ENCODE measurements around the gene SLC50A1. TPM values are rescaled to one million over a fixed set of nuclear protein-coding genes. Genes with fewer than 3 reads are reported as not detected.
A peak's percentile ranks its signal among the peaks of the same experiment; 100 is the strongest.

Gene SLC50A1, protein sequence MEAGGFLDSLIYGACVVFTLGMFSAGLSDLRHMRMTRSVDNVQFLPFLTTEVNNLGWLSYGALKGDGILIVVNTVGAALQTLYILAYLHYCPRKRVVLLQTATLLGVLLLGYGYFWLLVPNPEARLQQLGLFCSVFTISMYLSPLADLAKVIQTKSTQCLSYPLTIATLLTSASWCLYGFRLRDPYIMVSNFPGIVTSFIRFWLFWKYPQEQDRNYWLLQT
- total RNA-seq, result 56.9 and 58.0 TPM in 2 replicates

DNA sequence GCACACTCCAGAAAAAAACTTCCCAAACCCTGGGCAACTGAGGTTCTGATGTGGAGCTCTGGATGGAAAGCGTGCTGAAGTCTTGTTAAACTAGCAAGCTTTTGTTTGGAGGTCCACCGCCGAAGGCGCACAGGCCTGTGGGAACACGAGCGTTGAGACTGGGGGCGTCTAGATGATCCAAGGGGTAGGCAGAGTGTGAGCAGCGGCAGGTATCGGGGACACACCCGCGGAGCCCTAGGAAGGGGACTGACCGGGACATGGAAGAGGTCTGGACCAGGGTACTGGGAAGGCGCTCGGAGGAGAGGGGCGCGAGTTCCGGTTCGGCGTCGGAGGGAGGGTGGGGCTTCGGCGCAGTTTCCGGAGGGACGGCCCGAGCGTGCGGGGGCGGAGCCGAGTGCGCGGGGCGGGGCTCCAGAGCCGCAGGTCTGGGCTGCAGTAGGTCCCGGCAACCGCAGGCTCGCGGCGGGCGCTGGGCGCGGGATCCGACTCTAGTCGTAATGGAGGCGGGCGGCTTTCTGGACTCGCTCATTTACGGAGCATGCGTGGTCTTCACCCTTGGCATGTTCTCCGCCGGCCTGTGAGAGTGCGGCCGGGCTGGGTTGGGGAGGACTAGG, at the start of gene SLC50A1:
TSS of gene SLC50A1 (plus strand) at position 438 of the 614 bp plus-strand sequence. CDS start at position 498, 60 bp downstream.
- Mint-ChIP-seq H3K4me3 (ENCODE audit: low read depth) (peak within 1 kb of the TSS; percentile 91), H3K27me3 (ENCODE audit: low read depth) (peaks cover 2% of the 10 kb centered on the region), H3K27ac (peak within 1 kb of the TSS; percentile 97), H3K9me3 (no peaks in the 10 kb centered on the region), H3K36me3 (ENCODE audit: low read depth) (peaks cover 37% of the 10 kb centered on the region), H3K4me1 (ENCODE audit: low read depth) (peaks cover 32% of the 10 kb centered on the region)
- DNase-seq (ENCODE audit: low spot score), result peak; percentile 92
- intact Hi-C loops (cut with micrococcal nuclease), result loop anchor here (2.0 to 5.0 kb wide), 3 partner anchors 37 to 913 kb away; partner anchors contain the start of genes KRTCAP2, TRIM46 and UBAP2L

DNA sequence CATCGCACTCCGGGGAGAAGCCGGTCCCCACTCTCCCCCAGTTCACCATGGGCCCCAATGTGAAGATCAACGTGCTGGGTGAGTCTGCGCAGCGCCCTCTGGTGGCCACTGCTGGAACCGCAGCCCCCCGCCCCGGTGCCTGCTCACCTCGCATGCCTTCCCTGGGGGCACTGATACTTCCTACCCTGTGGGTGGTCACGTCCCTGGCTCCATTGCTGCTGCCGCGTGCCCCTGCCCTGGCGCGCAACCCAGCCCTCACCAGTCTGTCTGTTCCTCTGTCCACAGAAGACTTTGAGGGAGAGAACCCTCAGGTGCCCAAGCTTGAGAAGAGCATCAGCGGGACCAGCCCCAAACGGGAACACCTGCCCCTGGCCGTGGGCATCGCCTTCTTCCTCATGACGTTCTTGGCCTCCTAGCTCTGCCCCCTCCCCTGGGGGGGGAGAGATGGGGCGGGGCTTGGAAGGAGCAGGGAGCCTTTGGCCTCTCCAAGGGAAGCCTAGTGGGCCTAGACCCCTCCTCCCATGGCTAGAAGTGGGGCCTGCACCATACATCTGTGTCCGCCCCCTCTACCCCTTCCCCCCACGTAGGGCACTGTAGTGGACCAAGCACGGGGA, 49.4 kb upstream of the SLC50A1 start:
- intact Hi-C loops (cut with micrococcal nuclease), result no loop called here
- peak overlapping the region; percentile 82 for H3K4me3 Mint-ChIP-seq (ENCODE audit: low read depth)
- H3K36me3 Mint-ChIP-seq (ENCODE audit: low read depth), result no peaks in the 10 kb centered on the region
- DNase-seq (ENCODE audit: low spot score), result peak; percentile 78
- H3K4me1 Mint-ChIP-seq (ENCODE audit: low read depth), result peaks cover 32% of the 10 kb centered on the region
- H3K27me3 Mint-ChIP-seq (ENCODE audit: low read depth), result peaks cover 24% of the 10 kb centered on the region
- no peaks in the 10 kb centered on the region for H3K9me3 Mint-ChIP-seq
- H3K27ac Mint-ChIP-seq, result peak overlapping the region; percentile 76

DNA sequence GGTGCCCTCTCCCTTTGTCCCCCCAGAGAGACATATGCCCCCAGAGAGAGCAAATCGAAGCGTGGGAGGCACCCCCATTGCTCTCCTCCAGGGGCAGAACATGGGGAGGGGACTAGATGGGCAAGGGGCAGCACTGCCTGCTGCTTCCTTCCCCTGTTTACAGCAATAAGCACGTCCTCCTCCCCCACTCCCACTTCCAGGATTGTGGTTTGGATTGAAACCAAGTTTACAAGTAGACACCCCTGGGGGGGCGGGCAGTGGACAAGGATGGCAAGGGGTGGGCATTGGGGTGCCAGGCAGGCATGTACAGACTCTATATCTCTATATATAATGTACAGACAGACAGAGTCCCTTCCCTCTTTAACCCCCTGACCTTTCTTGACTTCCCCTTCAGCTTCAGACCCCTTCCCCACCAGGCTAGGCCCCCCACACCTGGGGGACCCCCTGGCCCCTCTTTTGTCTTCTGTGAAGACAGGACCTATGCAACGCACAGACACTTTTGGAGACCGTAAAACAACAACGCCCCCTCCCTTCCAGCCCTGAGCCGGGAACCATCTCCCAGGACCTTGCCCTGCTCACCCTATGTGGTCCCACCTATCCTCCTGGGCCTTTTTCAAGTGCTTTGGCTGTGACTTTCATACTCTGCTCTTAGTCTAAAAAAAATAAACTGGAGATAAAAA, 48.7 kb upstream of the SLC50A1 start:
- H3K36me3 Mint-ChIP-seq (ENCODE audit: low read depth), result no peaks in the 10 kb centered on the region
- intact Hi-C loops (cut with micrococcal nuclease), result no loop called here
- DNase-seq (ENCODE audit: low spot score), result no peak
- peaks cover 29% of the 10 kb centered on the region for H3K4me1 Mint-ChIP-seq (ENCODE audit: low read depth)
- no peaks in the 10 kb centered on the region for H3K9me3 Mint-ChIP-seq
- H3K4me3 Mint-ChIP-seq (ENCODE audit: low read depth), result peak overlapping the region; percentile 5
- H3K27me3 Mint-ChIP-seq (ENCODE audit: low read depth), result peaks cover 19% of the 10 kb centered on the region
- H3K27ac Mint-ChIP-seq, result no peak overlapping the region

DNA sequence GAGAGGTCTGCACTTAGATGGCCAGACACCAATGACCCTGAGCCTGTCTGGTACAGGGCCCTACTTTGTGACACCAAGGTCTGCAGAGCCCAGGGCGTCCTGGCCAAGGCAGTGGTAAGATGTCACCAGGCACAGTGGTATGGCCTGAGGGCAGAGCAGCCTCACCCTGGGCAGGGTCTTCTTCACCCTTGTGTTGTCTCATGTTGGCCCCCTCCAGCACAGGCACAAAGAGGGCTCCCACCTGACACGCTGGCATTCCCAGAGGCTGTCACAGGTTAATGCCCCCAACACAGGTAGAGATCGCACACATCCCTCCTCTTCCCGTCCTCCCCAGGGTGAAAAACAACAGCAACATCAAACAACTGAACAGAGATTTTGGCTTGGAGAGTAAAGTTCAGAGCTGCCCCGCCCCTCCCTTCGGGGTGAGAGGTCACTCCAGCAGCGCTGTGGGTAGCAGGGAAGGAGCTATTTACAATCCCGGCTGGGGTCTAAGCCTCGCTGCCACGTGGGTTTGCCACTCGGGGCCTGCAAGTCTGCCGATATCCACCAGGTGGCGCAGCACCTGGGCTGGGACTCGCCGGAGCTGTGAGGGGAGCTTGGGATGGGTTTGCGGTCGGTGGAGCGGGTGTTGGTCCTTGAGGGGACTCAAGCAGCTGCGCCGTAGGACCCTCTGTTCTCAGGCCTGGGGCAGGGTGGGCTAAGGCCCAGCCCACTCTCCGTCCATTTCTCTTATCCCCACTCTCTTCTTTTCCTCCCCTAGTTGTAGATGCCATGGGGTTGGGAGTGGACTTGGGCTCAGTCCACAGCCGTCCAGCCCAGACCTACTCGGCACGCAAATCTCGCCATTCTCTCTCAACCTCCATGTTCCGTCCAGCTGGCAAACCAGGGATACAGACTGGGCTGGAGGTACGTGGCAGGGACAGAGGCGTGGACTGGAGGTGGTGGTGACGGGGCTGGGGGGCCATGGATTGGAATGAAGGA, 44.3 kb upstream of the SLC50A1 start:
- intact Hi-C loops (cut with micrococcal nuclease), result loop anchor here (1.0 kb wide), 1 partner anchor 77 kb away; no protein-coding TSS in a partner anchor

DNA sequence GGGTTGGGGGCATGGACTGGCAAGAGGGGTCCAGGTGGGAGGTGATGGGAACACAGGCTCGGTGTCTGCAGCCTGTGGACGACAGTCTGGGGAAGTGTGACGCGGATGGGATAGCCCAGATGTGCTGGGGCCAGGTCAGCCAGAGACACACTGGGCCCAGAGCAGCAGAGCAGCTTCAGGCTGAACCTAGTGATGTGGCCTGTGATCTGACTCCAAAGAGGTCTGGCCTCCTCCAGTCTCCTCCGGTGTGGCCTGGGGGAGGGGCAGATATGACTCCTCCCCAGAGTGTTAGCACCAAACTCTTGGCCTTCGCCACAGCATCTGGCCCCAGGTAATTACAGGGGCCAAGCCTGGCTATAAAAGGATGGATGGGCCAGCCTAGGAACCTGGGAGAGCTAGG, 43.5 kb upstream of the SLC50A1 start:
- H3K36me3 Mint-ChIP-seq (ENCODE audit: low read depth), result no peaks in the 10 kb centered on the region

More for the DNA sequence above, 44.3 kb upstream of the SLC50A1 start:
- DNase-seq (ENCODE audit: low spot score), result peak; percentile 70
- Mint-ChIP-seq H3K4me3 (ENCODE audit: low read depth) (no peak overlapping the region), H3K27me3 (ENCODE audit: low read depth) (peaks cover 20% of the 10 kb centered on the region), H3K27ac (no peak overlapping the region), H3K9me3 (no peaks in the 10 kb centered on the region), H3K36me3 (ENCODE audit: low read depth) (no peaks in the 10 kb centered on the region), H3K4me1 (ENCODE audit: low read depth) (peaks cover 5% of the 10 kb centered on the region)

DNA sequence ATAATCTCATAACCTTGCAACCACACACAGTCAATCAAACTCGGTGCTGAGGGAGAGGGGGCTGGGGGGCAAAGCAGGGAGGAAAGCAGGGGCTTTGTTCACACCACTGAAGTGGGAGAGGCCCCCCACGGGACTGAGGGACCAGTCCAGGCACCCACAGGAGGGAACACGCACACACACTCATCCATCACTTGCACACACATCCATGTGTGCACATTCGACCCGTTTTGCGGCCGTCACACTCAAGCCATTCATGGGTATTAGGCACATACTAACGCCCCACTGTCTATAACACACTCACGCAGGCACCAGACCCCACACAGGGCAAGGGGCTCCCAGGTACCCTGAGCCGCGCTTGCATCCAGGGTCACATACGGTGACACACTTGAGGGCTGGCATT, 43.0 kb upstream of the SLC50A1 start:
- intact Hi-C loops (cut with micrococcal nuclease), result no loop called here
- no peak for DNase-seq (ENCODE audit: low spot score)
- no peak overlapping the region for H3K27ac Mint-ChIP-seq
- H3K9me3 Mint-ChIP-seq, result no peaks in the 10 kb centered on the region
- H3K4me1 Mint-ChIP-seq (ENCODE audit: low read depth), result peaks cover 5% of the 10 kb centered on the region
- H3K27me3 Mint-ChIP-seq (ENCODE audit: low read depth), result peaks cover 22% of the 10 kb centered on the region
- H3K4me3 Mint-ChIP-seq (ENCODE audit: low read depth), result no peak overlapping the region
- no peaks in the 10 kb centered on the region for H3K36me3 Mint-ChIP-seq (ENCODE audit: low read depth)

More for the DNA sequence above, 43.5 kb upstream of the SLC50A1 start:
- Mint-ChIP-seq H3K9me3 (no peaks in the 10 kb centered on the region), H3K27me3 (ENCODE audit: low read depth) (peaks cover 22% of the 10 kb centered on the region), H3K4me1 (ENCODE audit: low read depth) (peaks cover 5% of the 10 kb centered on the region), H3K27ac (no peak overlapping the region), H3K4me3 (ENCODE audit: low read depth) (no peak overlapping the region)
- no peak for DNase-seq (ENCODE audit: low spot score)
- intact Hi-C loops (cut with micrococcal nuclease), result no loop called here

DNA sequence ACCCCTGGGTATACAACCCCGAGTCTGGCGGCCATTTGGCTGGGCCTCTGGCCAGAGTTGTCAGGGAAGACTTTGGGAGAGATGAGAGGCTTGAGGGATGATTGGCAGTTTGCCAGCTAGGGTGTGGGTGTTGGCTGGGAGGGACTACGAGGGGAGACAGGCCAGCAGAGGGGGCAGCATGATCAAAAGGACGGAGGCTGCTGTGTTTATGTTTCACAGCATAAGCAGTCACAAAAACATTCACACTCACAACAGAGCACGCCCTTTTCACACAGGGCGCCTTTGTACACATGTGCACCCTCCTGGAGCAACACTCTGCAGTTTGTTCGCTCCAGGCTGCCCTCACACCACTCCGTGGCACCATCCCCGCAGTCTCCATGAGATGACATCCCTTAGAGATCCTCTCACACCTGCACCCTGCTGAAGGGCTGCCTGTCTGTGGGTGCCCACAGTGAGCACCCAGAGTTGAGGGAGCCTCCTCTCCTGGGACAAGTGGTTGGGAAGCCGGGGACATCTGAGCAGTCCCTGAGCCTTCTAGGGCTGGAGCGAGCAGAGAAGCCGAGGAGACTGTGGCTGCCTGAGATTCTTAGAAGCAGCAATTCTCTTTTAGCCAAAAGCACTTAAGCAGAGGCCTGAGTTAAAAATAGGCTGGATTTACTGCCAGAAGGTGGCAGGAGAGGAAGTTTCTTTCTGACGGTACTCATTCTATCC, 41.6 kb upstream of the SLC50A1 start:
- H3K9me3 Mint-ChIP-seq, result no peaks in the 10 kb centered on the region
- peaks cover 5% of the 10 kb centered on the region for H3K4me1 Mint-ChIP-seq (ENCODE audit: low read depth)
- H3K27me3 Mint-ChIP-seq (ENCODE audit: low read depth), result peaks cover 24% of the 10 kb centered on the region
- H3K36me3 Mint-ChIP-seq (ENCODE audit: low read depth), result no peaks in the 10 kb centered on the region
- intact Hi-C loops (cut with micrococcal nuclease), result no loop called here
- DNase-seq (ENCODE audit: low spot score), result no peak
- H3K4me3 Mint-ChIP-seq (ENCODE audit: low read depth), result no peak overlapping the region
- no peak overlapping the region for H3K27ac Mint-ChIP-seq

DNA sequence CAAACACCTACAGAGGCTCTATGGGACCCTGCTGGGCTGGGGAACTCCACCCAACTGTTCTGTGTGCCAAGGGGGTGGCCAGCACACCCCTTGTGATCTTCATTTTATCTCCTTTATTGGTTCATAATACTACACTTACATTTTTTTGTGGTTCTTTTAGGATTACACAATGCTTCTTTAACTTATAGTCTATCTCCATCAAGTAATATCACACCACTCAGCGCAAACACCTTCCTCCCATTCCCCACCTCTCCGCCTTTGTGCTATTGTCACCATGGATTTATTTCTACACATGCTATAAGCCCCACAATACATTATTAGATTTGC, 41.1 kb upstream of the SLC50A1 start:
- Mint-ChIP-seq H3K27me3 (ENCODE audit: low read depth) (peaks cover 24% of the 10 kb centered on the region), H3K27ac (no peak overlapping the region), H3K4me1 (ENCODE audit: low read depth) (peaks cover 5% of the 10 kb centered on the region), H3K9me3 (no peaks in the 10 kb centered on the region), H3K4me3 (ENCODE audit: low read depth) (no peak overlapping the region), H3K36me3 (ENCODE audit: low read depth) (no peaks in the 10 kb centered on the region)
- DNase-seq (ENCODE audit: low spot score), result no peak
- intact Hi-C loops (cut with micrococcal nuclease), result no loop called here

DNA sequence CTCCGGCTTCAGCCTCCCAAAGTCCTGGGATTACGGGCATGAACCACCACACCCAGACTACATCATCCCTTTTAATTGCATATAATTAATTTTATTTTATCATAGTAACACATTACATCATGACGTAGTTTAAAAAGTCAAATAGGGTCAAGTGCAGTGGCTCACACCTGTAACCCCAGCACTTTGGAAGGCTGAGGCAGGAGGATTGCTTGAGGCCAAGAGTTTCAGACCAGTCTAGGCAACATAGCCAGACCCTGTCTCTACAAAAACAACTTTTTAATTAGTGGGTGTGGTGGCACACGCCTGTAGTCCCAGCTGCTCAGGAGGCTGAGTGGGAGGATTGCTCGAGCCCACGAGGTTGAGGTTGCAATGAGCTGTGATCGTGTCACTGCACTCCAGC, 36.3 kb upstream of the SLC50A1 start:
- H3K36me3 Mint-ChIP-seq (ENCODE audit: low read depth), result no peaks in the 10 kb centered on the region
- no peak for DNase-seq (ENCODE audit: low spot score)
- H3K27ac Mint-ChIP-seq, result no peak overlapping the region
- intact Hi-C loops (cut with micrococcal nuclease), result no loop called here
- no peaks in the 10 kb centered on the region for H3K4me1 Mint-ChIP-seq (ENCODE audit: low read depth)
- H3K9me3 Mint-ChIP-seq, result no peaks in the 10 kb centered on the region
- H3K27me3 Mint-ChIP-seq (ENCODE audit: low read depth), result peaks cover 23% of the 10 kb centered on the region
- no peak overlapping the region for H3K4me3 Mint-ChIP-seq (ENCODE audit: low read depth)

DNA sequence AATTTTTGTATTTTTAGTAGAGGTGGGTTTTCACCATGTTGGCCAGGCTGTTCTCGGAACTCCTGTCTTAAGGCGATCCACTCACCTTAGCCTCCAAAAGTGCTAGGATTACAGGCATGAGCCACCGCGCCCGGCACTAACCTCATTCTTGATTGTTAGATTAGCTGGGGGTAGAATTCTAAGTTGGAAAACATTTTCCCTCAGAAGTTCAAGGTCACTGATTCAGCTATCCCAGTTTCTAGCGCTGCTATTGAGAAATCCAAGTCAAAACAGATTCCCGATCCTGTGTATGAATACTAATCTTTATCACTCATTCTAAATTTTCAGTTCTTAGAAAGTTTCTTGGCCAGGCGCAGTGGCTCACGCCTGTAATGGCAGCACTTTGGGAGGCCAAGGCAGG, 32.3 kb upstream of the SLC50A1 start:
- intact Hi-C loops (cut with micrococcal nuclease), result no loop called here
- H3K4me3 Mint-ChIP-seq (ENCODE audit: low read depth), result no peak overlapping the region
- peaks cover 11% of the 10 kb centered on the region for H3K27me3 Mint-ChIP-seq (ENCODE audit: low read depth)
- H3K4me1 Mint-ChIP-seq (ENCODE audit: low read depth), result no peaks in the 10 kb centered on the region
- no peak overlapping the region for H3K27ac Mint-ChIP-seq
- H3K36me3 Mint-ChIP-seq (ENCODE audit: low read depth), result no peaks in the 10 kb centered on the region
- no peaks in the 10 kb centered on the region for H3K9me3 Mint-ChIP-seq
- DNase-seq (ENCODE audit: low spot score), result no peak

DNA sequence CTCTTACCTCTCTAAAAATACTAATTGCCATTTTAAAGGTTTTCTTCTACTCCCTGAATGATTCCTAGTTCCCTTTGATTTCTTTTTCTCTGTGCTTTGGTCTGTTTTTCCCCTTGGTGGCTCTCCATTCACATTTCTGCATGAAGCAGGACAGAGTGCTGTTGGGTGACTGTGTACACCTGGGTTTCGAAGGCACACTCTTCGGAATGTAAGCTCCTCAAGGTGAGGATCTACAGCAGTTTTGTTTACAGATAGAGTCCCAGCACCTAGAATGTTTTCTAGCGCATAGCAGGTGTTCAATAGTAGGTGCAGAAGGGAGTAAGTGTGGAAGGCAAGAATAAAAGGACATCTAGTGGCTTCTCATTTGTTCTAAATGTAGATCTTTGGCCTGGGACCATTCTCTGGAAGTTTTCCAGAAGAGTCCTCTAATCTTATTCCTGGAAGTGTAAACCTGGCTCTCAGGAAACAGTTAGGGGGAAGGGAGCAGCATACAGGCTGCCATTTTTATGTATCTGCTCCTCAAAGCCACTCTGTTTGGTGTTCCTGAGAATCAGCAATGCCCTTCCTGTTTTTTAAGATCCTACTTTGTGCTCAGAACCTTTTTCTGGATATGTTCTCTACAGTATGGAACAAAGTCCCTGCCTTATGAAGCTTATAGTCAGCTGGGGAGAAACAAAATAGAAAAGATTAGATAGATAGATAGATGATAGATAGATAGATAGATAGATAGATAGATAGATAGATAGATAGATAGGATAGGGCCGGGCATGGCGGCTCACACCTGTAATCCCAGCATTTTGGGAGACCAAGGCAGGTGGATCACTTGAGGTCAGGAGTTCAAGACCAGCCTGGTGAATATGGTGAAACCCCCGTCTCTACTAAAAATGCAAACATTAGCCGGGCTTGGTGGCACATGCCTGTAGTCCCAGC, 30.8 kb upstream of the SLC50A1 start:
- no peak for DNase-seq (ENCODE audit: low spot score)
- no peaks in the 10 kb centered on the region for H3K9me3 Mint-ChIP-seq
- H3K4me3 Mint-ChIP-seq (ENCODE audit: low read depth), result no peak overlapping the region
- H3K27me3 Mint-ChIP-seq (ENCODE audit: low read depth), result peaks cover 14% of the 10 kb centered on the region
- H3K4me1 Mint-ChIP-seq (ENCODE audit: low read depth), result no peaks in the 10 kb centered on the region
- H3K27ac Mint-ChIP-seq, result no peak overlapping the region
- H3K36me3 Mint-ChIP-seq (ENCODE audit: low read depth), result no peaks in the 10 kb centered on the region
- intact Hi-C loops (cut with micrococcal nuclease), result no loop called here
